Stimulated activated CD4-positive, alpha-beta T cell treated with anti-CD3 and anti-CD28 coated beads, Interleukin-4, amount 100 ng/mL, for 48 hours (primary cell): ENCODE results near the gene TTC14.

Source experiments
- DNase-seq, 2 donors: peaks; one replicate each; pipeline ENCODE4 v3.0.0-alpha.2; 2020; ENCODE audit warnings: low read depth in 2 of 2

TTC14 gene

DNA sequence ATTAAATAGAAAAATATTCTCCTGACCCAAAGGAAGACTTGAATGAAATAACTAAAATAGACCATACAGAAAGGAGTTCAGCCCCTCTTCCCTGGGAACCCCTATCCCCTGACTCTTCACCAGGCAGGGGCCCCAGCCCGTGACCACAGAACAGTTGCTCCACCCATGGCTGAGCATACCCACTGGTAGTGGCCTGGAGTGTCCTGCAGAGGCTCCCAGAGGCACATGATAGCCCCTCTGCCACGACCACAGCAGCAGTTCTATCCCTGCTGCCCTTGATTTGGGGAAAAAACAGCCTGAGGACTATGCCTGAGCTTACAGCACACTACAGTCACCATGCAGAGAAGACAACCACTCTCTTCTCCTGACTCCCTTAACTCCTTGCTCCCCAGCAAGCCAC, 31.8 kb downstream of the TTC14 start:
- no peak for DNase-seq

DNA sequence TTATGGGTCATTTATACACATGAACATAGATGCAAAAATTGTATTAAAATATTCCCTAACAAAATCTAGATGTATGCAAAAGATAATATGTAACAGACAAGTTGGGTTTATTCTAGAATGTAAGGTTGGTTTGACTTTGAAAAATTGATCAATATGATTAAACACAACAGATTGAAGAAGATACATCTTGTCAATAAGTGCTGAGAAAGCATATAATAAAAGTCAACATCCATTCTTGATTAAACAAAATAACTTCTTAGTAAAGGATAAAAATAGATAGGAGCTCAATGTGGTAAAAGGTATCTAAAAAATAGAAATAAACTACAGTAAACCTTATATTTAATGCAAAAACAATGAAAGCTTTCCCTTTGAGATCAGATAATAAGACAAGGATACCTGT, 39.0 kb downstream of the TTC14 start:
- DNase-seq = no peak

DNA sequence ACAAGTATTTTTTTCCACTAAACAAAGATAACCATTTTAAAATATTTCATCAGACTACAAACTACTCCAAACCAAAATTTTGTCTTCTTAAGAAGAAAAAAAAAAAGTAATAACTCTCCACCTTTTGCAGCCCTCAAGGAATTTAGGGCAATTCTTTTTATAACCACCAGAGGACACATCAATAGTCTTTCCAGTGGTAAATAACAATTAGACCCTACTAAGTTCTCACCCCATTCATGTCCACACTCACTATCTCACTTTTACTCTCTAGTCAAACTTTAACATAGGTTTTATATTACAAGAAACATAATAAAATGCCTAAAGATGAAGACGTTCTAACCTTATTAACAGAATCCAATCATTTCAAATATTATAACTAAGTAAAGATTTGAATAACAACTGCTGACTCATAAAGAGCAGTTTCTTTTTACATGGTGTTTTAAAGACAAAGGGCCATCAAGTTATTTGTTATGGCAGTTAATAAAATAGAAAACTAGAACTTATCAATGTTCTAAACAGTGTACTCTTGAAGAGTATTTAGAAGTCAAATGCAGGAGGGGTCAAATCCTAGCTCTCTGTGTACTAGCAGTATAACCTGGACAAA, 44.3 kb downstream of the TTC14 start:
- DNase-seq = no peak

GRCh38 chr3:180656406-180656805, 54.4 kb downstream of the TTC14 start:
- DNase-seq = no peak

DNA sequence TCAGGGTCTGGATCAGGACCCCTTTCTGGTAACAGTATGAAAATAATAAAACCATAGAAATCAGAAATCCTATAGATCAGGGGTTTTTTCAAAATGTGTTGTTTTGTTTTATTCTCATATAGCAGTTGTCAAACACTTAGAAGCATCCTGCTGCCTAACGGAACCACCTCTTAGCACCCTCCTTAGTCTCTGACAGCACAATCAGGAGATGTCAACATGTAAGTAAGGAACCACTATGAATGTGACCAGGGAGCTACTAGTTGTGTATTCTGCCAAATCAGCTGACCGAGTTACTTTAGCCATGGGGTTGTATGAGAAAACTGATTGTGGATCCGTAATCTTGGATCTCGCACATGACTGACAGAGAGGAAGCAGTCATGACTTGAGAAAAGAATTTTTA, 55.1 kb downstream of the TTC14 start:
- DNase-seq = no peak
